GM19099 (cell line): ENCODE measurements around the gene PPP1CA.

ENCODE experiments used
- POLR2A ChIP-seq: IDR thresholded peaks from 3 replicates; pipeline ENCODE4 v1.6.1; 2011; ENCODE audit warnings: low read depth; ENCODE audit not compliant: insufficient read length; ENCODE audit errors: extremely low read depth

PPP1CA gene

DNA sequence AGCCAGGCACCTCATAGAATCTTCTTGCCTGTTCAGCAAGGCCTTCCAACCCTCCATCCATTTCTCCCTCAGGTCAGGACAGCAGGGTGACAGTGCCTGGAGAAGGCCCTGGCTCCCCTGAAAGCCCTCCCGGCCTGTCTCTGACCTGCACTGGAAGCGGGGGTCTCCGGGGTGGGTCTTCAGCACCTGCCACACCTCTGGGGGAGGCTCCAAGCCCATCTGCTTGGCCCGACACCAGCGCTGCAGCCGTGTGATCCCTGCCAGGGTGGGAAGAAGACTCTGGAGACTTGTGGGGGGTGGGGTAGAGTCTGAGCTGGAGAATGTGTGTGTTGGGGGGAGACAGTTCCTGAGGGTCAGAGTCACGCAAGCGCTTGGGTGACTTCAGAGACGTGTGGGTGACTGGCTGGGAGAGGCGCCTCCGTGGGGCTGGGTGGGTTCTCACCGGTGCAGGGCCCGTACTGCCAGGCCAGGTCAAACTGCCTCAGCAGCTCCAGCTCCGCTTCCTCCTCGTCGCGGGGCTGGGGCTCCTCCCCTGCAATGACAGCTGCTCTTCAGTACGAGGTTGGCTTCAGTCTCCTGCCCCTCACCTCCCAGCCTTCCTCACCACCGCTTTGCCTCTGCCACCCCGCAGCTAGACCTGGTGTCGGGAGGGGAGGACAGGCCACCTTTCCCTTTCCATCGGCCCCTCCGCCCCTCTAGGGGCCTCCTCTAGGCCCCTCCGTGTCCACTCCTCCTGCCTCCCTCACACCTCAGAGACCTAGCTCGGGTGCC lies 48.9 kb downstream of the PPP1CA start:
- peak; percentile 57 for TF ChIP-seq POLR2A

DNA sequence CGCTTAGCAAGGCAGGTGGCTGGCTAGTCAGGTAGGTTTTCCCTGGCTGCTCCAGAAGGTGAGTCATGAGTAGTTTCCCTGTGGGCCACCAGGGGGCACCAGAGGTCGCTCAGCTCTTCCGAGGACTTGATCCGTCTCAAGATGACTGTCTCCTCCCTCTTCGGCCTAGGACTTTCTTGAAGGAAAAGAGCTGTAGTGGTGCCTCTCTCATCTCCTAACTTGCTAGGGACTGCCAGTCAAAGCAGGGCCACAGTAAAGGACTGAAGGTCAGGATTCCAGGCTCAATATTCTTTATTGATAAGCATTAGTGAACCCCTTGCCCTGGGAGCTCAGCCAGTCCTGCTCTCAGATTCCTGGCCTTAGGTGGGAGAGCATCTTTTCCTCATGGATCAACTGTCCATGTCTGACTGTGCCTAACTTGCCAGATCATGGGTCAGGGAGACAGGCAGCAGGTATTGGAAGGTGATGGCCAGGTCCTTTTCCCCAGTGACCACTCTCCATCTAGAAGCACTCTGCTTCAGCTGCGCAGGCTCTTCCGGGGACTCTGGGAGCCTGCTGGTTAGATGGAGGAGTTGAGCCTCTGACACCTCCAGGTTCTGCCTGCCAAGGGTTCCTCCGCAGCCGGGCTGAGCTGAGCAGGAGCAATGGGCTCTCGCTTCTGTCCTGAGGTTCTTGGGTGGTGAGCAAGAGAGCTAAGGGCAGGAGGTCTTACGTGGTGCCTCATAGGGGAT lies 50.2 kb downstream of the PPP1CA start:
- TF ChIP-seq POLR2A = peak; percentile 39

DNA sequence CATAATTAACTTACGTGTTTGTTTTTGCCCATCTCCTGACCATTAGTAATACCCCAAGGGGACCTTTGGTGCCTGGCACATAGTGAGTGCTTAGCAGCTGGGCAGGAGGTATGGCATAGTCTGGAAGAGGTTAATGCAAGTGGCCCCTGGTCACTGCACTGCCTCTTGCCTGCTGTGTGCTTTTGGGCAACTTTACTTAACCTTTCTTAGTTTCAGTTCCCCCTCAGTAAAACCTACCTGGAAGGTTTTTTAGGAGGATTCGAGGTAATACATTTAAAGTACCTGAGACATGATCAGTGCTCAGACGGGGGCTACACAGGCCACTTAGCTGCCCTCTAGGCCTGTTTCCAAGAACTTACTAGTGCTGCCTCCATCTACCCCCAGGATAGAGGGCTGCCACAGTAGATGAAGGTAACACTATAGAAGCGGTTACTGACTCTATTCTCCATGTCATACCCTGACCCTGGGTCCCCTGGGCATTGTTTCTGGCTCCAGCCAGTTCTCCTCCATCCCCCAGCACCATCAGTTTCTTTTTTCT lies 51.7 kb downstream of the PPP1CA start:
- no peak for TF ChIP-seq POLR2A

DNA sequence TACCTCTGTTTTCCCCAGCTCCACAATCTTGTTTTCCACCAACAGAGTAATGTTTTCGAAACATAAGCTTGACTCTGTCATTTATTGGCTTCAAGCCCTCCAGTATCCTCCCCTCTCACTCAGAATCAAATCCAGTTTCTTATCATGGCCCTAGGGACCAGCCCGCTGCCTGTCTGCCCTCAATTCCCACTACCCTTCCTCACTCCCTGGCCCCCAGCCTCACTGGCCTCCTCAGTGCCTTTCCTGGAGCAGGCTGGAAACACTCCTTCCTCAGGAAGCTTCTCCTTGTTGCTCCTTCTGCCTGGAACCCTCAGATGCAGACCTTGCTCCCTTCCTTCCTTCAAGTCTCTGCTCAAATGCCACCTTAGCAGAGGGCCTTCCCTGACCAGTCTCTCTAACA lies 52.2 kb downstream of the PPP1CA start:
- TF ChIP-seq POLR2A = no peak

DNA sequence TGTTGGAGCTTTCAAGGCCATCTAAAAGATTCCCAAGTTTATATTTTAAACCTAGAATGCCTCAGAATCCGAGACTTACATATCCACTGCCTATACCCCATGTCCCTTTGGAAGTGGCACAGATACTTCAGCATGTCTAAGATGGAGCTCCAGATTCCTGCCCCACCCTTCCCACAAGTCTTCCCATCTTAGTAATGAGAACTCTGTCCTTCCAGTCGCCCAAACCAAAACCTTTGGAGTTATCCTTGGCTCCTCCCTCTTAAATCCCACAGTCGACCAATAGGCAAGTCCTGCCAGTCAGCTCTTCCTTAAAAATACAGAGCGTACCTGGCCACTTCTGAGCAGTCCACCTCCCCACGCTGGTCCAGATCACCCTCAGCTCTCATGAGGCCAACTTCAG lies 52.6 kb downstream of the PPP1CA start:
- no peak for TF ChIP-seq POLR2A
